ENCODE measurements around the gene EHD1.

Gene EHD1

GRCh38 chr11:64888729-64889511 lies 10.5 kb upstream of the EHD1 start:
- ChIA-PET CTCF (interaction anchor here (0.8 to 7.9 kb wide), 3 partner anchors 20 to 125 kb away, joined by 3 to 62 read pairs (median 16); partner anchors contain the start of gene ARL2), POLR2A (ENCODE audit: low non-redundant PET) (no interaction called here)
- DNase-seq (ENCODE audit: low spot score) = no peak
- H3K27ac ChIP-seq = peak overlapping the region; percentile 42
- TF ChIP-seq CTCF (conservative IDR thresholded peaks at IDR 0.05; ENCODE audit: low read depth) = no peak

- no peak for DNase-seq (ENCODE audit: low spot score)
- TF ChIP-seq CTCF (conservative IDR thresholded peaks at IDR 0.05; ENCODE audit: low read depth) = no peak
- H3K27ac ChIP-seq = peak overlapping the region; percentile 42
- ChIA-PET CTCF (interaction anchor here (0.5 to 2.1 kb wide), 21 partner anchors 8 to 180 kb away, joined by 3 to 39 read pairs (median 4); partner anchors contain the start of genes ARL2 and EHD1), POLR2A (ENCODE audit: low non-redundant PET) (no interaction called here)
These were observed 9.9 kb upstream of the EHD1 start for GRCh38 chr11:64888406-64888728.

GRCh38 chr11:64887757-64888405 lies 9.5 kb upstream of the EHD1 start:
- H3K27ac ChIP-seq = peak overlapping the region; percentile 42
- TF ChIP-seq CTCF (conservative IDR thresholded peaks at IDR 0.05; ENCODE audit: low read depth) = peak; percentile 95
- ChIA-PET CTCF (interaction anchor here (0.5 to 2.1 kb wide), 21 partner anchors 9 to 181 kb away, joined by 3 to 39 read pairs (median 4); partner anchors contain the start of genes ARL2 and EHD1), POLR2A (ENCODE audit: low non-redundant PET) (no interaction called here)
- DNase-seq (ENCODE audit: low spot score) = peak; percentile 72

- no peak for DNase-seq (ENCODE audit: low spot score)
- no peak for TF ChIP-seq CTCF (conservative IDR thresholded peaks at IDR 0.05; ENCODE audit: low read depth)
- CTCF ChIA-PET = interaction anchor here (0.8 to 2.1 kb wide), 8 partner anchors 11 to 153 kb away, joined by 3 to 39 read pairs (median 9); no protein-coding TSS in a partner anchor
- H3K27ac ChIP-seq = peak overlapping the region; percentile 42
- POLR2A ChIA-PET (ENCODE audit: low non-redundant PET) = no interaction called here
These were observed 8.9 kb upstream of the EHD1 start for GRCh38 chr11:64887234-64887756.

GRCh38 chr11:64885367-64886286 lies 7.2 kb upstream of the EHD1 start:
- H3K27ac ChIP-seq = peak overlapping the region; percentile 54
- ChIA-PET POLR2A (ENCODE audit: low non-redundant PET) (no interaction called here), CTCF (interaction anchor here (0.6 to 1.1 kb wide), 3 partner anchors 10 to 226 kb away, joined by 3 to 4 read pairs (median 4); no protein-coding TSS in a partner anchor)
- no peak for TF ChIP-seq CTCF (conservative IDR thresholded peaks at IDR 0.05; ENCODE audit: low read depth)
- DNase-seq (ENCODE audit: low spot score) = peak; percentile 46
